GM12878 (cell line): ENCODE data around the gene FTO. TPM values are rescaled to one million over a fixed set of nuclear protein-coding genes. Genes with fewer than 3 reads are reported as not detected.

ENCODE experiments used
- ATAC-seq: fragments of 200-7000 bp; cut with Tn5 transposase; 3 replicates; pipeline ENCODE4 v1.9.1; 2020; ENCODE audit warnings: mild to moderate bottlenecking, moderate library complexity
- BruUV-seq: library from RNA; stranded (reverse); fragments of 400-500 nt; replicated peaks from 2 replicates; lab custom pipeline; 2021; lab: Mats Ljungman, UMichigan
- CTCF ChIA-PET: fragments of 300-600 bp; sonication (Branson Sonifier 250); formaldehyde crosslinking; extraction: SDS; loops from one replicate; lab custom pipeline; 2021; ENCODE audit warnings: inconsistent platforms; lab: Yijun Ruan, JAX
- POLR2A ChIA-PET: fragments of 350-600 bp; formaldehyde crosslinking; extraction: SDS; loops from one replicate; lab custom pipeline; 2021; ENCODE audit warnings: inconsistent platforms; lab: Charles Lee
- RAD21 ChIA-PET: fragments of 300-600 bp; sonication (Branson Sonifier 250); formaldehyde crosslinking; loops from one replicate; lab custom pipeline; 2023; ENCODE audit warnings: antibody characterized with exemption; ENCODE audit not compliant: unreplicated experiment; lab: Charles Lee
- SMC1A ChIA-PET: fragments of 300-600 bp; sonication (Branson Sonifier 250); formaldehyde crosslinking; loops from one replicate; lab custom pipeline; 2023; ENCODE audit not compliant: unreplicated experiment, uncharacterized antibody; lab: Charles Lee
- DNase-seq: peaks from one replicate; pipeline ENCODE4 v3.0.0-alpha.2; 2011; ENCODE audit warnings: low read depth, low spot score
- FAIRE-seq: peaks from 3 replicates; lab custom pipeline; 2011; peaks lifted over from hg19 to GRCh38; lab: Jason Lieb, UNC
- H2AFZ ChIP-seq: 2 replicates; pipeline ENCODE4 v1.6.0; 2011; ENCODE audit warnings: low read depth, low read length, control low read depth; ENCODE audit not compliant: control insufficient read depth
- H3K27ac ChIP-seq: 2 replicates; pipeline ENCODE4 v1.5.1; 2011; ENCODE audit warnings: control low read depth; ENCODE audit not compliant: control insufficient read depth, insufficient read depth
- H3K27me3 ChIP-seq, 2 experiments: replicated peaks in 1 of 2; 2 replicates each; pipeline versions ENCODE4 v1.6.0 to v1.6.1; 2011; ENCODE audit warnings: low read length in 1 of 2; ENCODE audit not compliant: control insufficient read depth in 2 of 2, insufficient read depth in 2 of 2
- H3K36me3 ChIP-seq, 2 experiments: 2 replicates each; pipeline ENCODE4 v1.5.1; 2011; ENCODE audit warnings: low read length in 1 of 2; ENCODE audit not compliant: control insufficient read depth in 2 of 2, insufficient read depth in 2 of 2
- H3K4me1 ChIP-seq: 2 replicates; pipeline ENCODE4 v1.6.1; 2011; ENCODE audit warnings: mild to moderate bottlenecking, low read length, moderate library complexity, mixed read lengths; ENCODE audit not compliant: control insufficient read depth, insufficient read depth
- H3K4me2 ChIP-seq: 2 replicates; pipeline ENCODE4 v1.6.0; 2011; ENCODE audit warnings: control low read depth; ENCODE audit not compliant: control insufficient read depth, insufficient read depth
- H3K4me3 ChIP-seq: fragments of 200-600 bp; sonication (generic); 2 replicates; pipeline ENCODE4 v1.5.1; 2016
- H3K79me2 ChIP-seq: 2 replicates; pipeline ENCODE4 v1.6.0; 2011; ENCODE audit warnings: low read length; ENCODE audit not compliant: control insufficient read depth, insufficient read depth
- H3K9ac ChIP-seq: 2 replicates; pipeline ENCODE4 v1.8.0; 2011; ENCODE audit warnings: low read length, control low read depth, mixed read lengths; ENCODE audit not compliant: control insufficient read depth, insufficient read depth
- H3K9me3 ChIP-seq: replicated peaks from 3 replicates; pipeline ENCODE4 v1.5.1; 2011; ENCODE audit warnings: mild to moderate bottlenecking, low read length; ENCODE audit not compliant: control insufficient read depth, insufficient read depth
- H4K20me1 ChIP-seq: 2 replicates; pipeline ENCODE4 v1.6.0; 2011; ENCODE audit not compliant: control insufficient read depth, insufficient read depth
- FOXK2 ChIP-seq: fragments of 450-650 bp; IDR thresholded peaks from 2 replicates; pipeline ENCODE4 v1.6.1; 2017; ENCODE audit warnings: mild to moderate bottlenecking, moderate library complexity
- FOXM1 ChIP-seq: IDR thresholded peaks from 2 replicates; pipeline ENCODE4 v1.6.1; 2012; ENCODE audit warnings: low read depth, mild to moderate bottlenecking, inconsistent platforms, low read length, moderate library complexity
- POLR2A ChIP-seq: IDR thresholded peaks from 2 replicates; pipeline ENCODE4 v1.6.1; 2011; ENCODE audit warnings: low read depth, mild to moderate bottlenecking, low read length
- SPI1 ChIP-seq: IDR thresholded peaks from 2 replicates; pipeline ENCODE4 v1.6.1; 2011; ENCODE audit warnings: low read depth, mild to moderate bottlenecking, low read length, moderate library complexity, borderline replicate concordance; ENCODE audit not compliant: insufficient read depth
- SUPT20H ChIP-seq: IDR thresholded peaks from 2 replicates; pipeline ENCODE4 v1.6.1; 2011; ENCODE audit warnings: low read depth, mild to moderate bottlenecking, low read length, moderate library complexity, borderline replicate concordance; ENCODE audit not compliant: control insufficient read depth
- WGBS: methylation state at CpG from one replicate; pipeline ENCODE4 v1.1.6; 2016; ENCODE audit warnings: low lambda C conversion rate; ENCODE audit not compliant: insufficient replicate concordance, insufficient coverage; ENCODE audit errors: missing lambda C conversion rate; 5-methylcytosine and 5-hydroxymethylcytosine counted together
- in situ Hi-C: fragments of 300-500 bp; cut with MboI; formaldehyde crosslinking; loops from 9 replicates; pipeline ENCODE4 v1.14.3; 2018; ENCODE audit warnings: mixed read lengths
- intact Hi-C: fragments of 100-400 bp; cut with micrococcal nuclease; formaldehyde crosslinking; loops from one replicate; pipeline ENCODE4 v1.14.2; 2022; ENCODE audit not compliant: unreplicated experiment
- polyA plus RNA-seq, 11 experiments: library from polyadenylated mRNA; depleted of rRNA in 4 of 11; unstranded in 6 of 11; stranded (reverse) in 5 of 11; fragments of >200 nt; fragmentation: Nextera tagmentation in 4 of 11; fragmentation: Illumina TruSeq in 1 of 11; extraction: Ambion mirVana in 4 of 11; extraction: Trizol in 1 of 11; gene quantifications; 1 replicate in 1 of 11; 2 replicates in 10 of 11; pipeline versions ENCODE4 v1.2.1 to v1.2.3, GENCODE V29; 2011 to 2016; ENCODE audit warnings: inconsistent platforms in 2 of 11, missing spikeins in 2 of 11, low read depth in 1 of 11
- total RNA-seq, 4 experiments: library from RNA; depleted of rRNA in 3 of 4; stranded (reverse); fragments of >200 nt in 3 of 4; fragmentation: Illumina TruSeq in 1 of 4; extraction: Trizol in 1 of 4; gene quantifications; 2 replicates each; pipeline versions ENCODE4 v1.2.1 to v1.2.3, GENCODE V29; 2013 to 2021
- TF ChIP-seq, protein P1 (sequence below): IDR thresholded peaks from 2 replicates; pipeline ENCODE4 v1.6.1; 2011; ENCODE audit warnings: borderline replicate concordance, low read depth, mild to moderate bottlenecking, moderate library complexity, mixed read lengths, low read length; ENCODE audit not compliant: insufficient read depth; ENCODE audit errors: extremely low read length
- TF ChIP-seq, protein P2 (sequence below): fragments of 450-650 bp; formaldehyde crosslinking; IDR thresholded peaks from 2 replicates; pipeline ENCODE4 v1.5.0; 2022; ENCODE audit warnings: mild to moderate bottlenecking, missing genetic modification characterization
- TF ChIP-seq, protein P3 (sequence below): IDR thresholded peaks from 2 replicates; pipeline ENCODE4 v1.6.1; 2011; ENCODE audit warnings: low read depth, mild to moderate bottlenecking, low read length, moderate library complexity, borderline replicate concordance; ENCODE audit errors: extremely low read depth

The FTO gene
- total and polyA plus RNA-seq, 10 of the 15 experiments (the other 5 are each of a cell fraction or from before 2014, with no cell fraction given): 20.1 to 55.0 (median 47.0) TPM

DNA sequence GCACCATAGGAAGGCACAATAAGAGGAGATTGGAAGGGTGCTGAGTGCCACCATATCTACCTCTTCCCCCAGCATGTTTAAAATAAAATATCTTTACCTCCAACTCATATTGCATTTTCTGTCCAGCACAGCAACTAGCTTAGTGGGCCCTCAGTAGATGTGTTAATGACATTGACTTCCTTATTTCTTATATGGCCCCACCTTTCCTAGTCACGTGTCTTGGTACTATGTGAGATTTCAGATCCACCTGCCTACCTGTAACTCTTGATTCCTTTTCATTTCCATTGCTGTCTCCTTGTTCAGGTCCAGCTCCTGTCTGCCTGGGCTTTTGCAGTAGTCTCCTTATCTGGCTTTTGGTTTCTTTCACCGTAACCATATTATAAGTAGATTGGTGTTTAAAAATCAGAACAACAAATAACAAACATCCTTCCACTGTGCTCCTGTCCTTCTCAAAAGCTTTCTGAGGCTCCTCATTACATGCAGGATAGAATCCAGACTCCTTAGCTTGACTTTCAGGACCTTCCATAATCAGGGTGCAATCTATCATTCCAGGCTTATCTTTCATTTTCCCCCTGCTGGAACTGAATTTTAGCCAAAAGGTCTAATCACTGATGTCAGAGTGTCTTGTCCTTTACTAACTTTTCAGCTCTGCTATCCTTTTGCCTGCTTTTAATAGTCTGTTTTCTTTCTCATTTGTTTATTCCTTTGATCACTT lies 71.3 kb downstream of the FTO start:
- Histone ChIP-seq H3K36me3 (no peaks in the 10 kb centered on the region), H3K9ac (no peak overlapping the region), H3K4me2 (no peak overlapping the region), H3K9me3 (no peaks in the 10 kb centered on the region), H3K79me2 (no peaks in the 10 kb centered on the region), H3K27me3 (no peaks in the 10 kb centered on the region), H2AFZ (no peak overlapping the region), H3K4me3 (no peak overlapping the region), H4K20me1 (no peaks in the 10 kb centered on the region), H3K4me1 (peaks cover 6% of the 10 kb centered on the region), H3K27ac (no peak overlapping the region)
- TF ChIP-seq SUPT20H (no peak), SPI1 (0 out of 2 replicates have a peak, but pooled peaks have one; percentile 8)
- in situ Hi-C loops: no loop called here
- intact Hi-C loops: loop anchor here (10.0 kb wide), 1 partner anchor 510 kb away; the partner anchor contains the start of gene IRX3
- 100% methylated on average over 2 of the region's 2 CpGs for WGBS
- ChIA-PET RAD21 (interaction anchor here (1.4 kb wide), 1 partner anchor 9 kb away, joined by 3 read pairs; no protein-coding TSS in a partner anchor), CTCF (interaction anchor here (1.1 to 3.8 kb wide), 4 partner anchors 9 to 118 kb away, joined by 3 to 15 read pairs (median 4); no protein-coding TSS in a partner anchor), POLR2A (no interaction called here), SMC1A (interaction anchor here (0.7 to 1.3 kb wide), 4 partner anchors 14 to 1586 kb away, joined by 3 to 5 read pairs (median 3); no protein-coding TSS in a partner anchor)
- no TSS peak for BruUV-seq
- ATAC-seq (no peak), FAIRE-seq (no peak), DNase-seq (no peak)

DNA sequence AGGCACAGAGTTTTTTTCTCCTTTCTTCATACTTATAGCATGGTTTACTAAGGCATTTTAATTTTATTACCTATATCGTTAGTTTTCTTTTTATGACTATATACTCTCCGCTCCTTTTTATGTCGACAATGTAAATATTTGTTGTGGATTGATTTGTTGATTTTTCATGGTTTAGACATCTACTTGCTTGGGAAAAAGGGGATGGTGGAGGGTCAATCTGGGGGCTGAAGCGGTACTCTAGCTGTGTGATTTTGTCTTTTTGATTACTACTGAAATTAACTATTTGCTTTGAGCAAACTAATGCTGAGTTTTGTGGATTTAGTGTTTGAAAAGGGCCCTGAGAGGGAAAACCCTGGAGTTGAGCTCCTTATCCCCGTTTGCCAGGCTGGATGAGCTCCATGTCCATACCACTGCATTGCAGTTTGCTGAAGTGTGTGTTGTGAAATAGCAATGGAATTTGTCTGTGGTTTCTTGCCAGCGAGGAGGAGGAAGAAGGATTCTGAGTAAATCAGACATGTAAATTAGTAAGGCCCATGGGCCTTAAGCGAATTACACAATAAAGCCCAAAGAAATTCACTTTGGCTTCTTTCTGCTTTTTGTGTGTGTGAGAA lies 72.0 kb downstream of the FTO start:
- Histone ChIP-seq H3K79me2 (no peaks in the 10 kb centered on the region), H3K9me3 (no peaks in the 10 kb centered on the region), H3K4me3 (no peak overlapping the region), H3K27ac (no peak overlapping the region), H3K27me3 (no peaks in the 10 kb centered on the region), H3K36me3 (no peaks in the 10 kb centered on the region), H3K9ac (no peak overlapping the region), H3K4me1 (peaks cover 6% of the 10 kb centered on the region), H2AFZ (no peak overlapping the region), H3K4me2 (no peak overlapping the region), H4K20me1 (no peaks in the 10 kb centered on the region)
- ChIA-PET CTCF (interaction anchor here (0.9 to 3.8 kb wide), 5 partner anchors 17 to 117 kb away, joined by 3 to 15 read pairs (median 3); no protein-coding TSS in a partner anchor), RAD21 (interaction anchor here (1.3 to 1.4 kb wide), 2 partner anchors 9 to 174 kb away, joined by 3 read pairs; no protein-coding TSS in a partner anchor), SMC1A (interaction anchor here (0.9 to 1.6 kb wide), 7 partner anchors 8 to 1586 kb away, joined by 3 to 5 read pairs (median 3); no protein-coding TSS in a partner anchor), POLR2A (no interaction called here)
- DNase-seq (no peak), FAIRE-seq (no peak), ATAC-seq (no peak)
- in situ Hi-C loops (no loop called here), intact Hi-C loops (loop anchor here (10.0 kb wide), 1 partner anchor 509 kb away; the partner anchor contains the start of gene IRX3)
- WGBS: 74% methylated on average over 7 of the region's 7 CpGs
- no TSS peak for BruUV-seq
- TF ChIP-seq, protein P1, sequence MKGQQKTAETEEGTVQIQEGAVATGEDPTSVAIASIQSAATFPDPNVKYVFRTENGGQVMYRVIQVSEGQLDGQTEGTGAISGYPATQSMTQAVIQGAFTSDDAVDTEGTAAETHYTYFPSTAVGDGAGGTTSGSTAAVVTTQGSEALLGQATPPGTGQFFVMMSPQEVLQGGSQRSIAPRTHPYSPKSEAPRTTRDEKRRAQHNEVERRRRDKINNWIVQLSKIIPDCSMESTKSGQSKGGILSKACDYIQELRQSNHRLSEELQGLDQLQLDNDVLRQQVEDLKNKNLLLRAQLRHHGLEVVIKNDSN: no peak
- TF ChIP-seq, protein P2, sequence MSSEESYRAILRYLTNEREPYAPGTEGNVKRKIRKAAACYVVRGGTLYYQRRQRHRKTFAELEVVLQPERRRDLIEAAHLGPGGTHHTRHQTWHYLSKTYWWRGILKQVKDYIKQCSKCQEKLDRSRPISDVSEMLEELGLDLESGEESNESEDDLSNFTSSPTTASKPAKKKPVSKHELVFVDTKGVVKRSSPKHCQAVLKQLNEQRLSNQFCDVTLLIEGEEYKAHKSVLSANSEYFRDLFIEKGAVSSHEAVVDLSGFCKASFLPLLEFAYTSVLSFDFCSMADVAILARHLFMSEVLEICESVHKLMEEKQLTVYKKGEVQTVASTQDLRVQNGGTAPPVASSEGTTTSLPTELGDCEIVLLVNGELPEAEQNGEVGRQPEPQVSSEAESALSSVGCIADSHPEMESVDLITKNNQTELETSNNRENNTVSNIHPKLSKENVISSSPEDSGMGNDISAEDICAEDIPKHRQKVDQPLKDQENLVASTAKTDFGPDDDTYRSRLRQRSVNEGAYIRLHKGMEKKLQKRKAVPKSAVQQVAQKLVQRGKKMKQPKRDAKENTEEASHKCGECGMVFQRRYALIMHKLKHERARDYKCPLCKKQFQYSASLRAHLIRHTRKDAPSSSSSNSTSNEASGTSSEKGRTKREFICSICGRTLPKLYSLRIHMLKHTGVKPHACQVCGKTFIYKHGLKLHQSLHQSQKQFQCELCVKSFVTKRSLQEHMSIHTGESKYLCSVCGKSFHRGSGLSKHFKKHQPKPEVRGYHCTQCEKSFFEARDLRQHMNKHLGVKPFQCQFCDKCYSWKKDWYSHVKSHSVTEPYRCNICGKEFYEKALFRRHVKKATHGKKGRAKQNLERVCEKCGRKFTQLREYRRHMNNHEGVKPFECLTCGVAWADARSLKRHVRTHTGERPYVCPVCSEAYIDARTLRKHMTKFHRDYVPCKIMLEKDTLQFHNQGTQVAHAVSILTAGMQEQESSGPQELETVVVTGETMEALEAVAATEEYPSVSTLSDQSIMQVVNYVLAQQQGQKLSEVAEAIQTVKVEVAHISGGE (CRISPR knock-in tag): no peak
- TF ChIP-seq POLR2A: no peak
- TF ChIP-seq FOXM1: no peak
- TF ChIP-seq, protein P3, sequence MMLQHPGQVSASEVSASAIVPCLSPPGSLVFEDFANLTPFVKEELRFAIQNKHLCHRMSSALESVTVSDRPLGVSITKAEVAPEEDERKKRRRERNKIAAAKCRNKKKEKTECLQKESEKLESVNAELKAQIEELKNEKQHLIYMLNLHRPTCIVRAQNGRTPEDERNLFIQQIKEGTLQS: no peak
- TF ChIP-seq FOXK2: no peak
